Measurements from ENCODE around the gene IFNA16.
"Not testable (repeated sequence)": the region's sequence is repeated elsewhere in the genome, so short reads cannot be mapped to it uniquely, and the experiment has no call there.

Gene IFNA16

DNA sequence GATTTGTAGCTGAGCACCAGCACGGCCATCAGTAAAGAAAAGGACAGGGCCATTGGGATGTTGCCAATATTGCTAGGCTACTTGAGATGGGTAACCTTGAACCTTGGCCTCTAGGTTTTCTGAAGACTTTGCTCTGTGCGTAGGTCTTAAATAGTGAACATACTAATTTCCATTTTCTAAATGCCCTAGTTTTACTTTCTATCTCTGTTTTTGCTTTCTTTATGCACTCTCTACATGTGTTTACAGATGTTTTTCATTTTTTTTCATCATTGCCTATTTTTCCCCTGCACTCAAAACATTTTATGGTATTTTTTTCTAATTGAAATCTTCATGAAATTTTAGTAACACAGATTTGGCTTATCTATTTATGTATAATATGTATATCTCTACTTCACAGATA, 50.6 kb downstream of the IFNA16 start, which contains the start of gene IFNA21:
Gene IFNA21 (minus strand): TSS at position 101 of the 400 bp plus-strand sequence. CDS start 48 bp downstream, at position 53.
- not testable (repeated sequence) for H3K27ac ChIP-seq (ENCODE audit: insufficient read depth in 1 of 2, low read depth in 1 of 2, low read length in 2 of 2, poor library complexity in 1 of 2, severe bottlenecking in 2 of 2)
- 100% methylated on average over 1 of the region's 2 CpGs for WGBS (ENCODE audit: insufficient coverage)

More for the DNA sequence above, 50.6 kb downstream of the IFNA16 start, which contains the start of gene IFNA21:
- H3K4me1 ChIP-seq (ENCODE audit: control extremely low read depth in 1 of 4, control insufficient read depth in 4 of 4, insufficient read depth in 4 of 4, low read length in 3 of 4); H3K4me3 ChIP-seq (ENCODE audit: control insufficient read depth in 1 of 7, extremely low read depth in 1 of 7, insufficient read depth in 4 of 7, low read depth in 2 of 7, low read length in 6 of 7); H3K9me3 ChIP-seq (ENCODE audit: control extremely low read depth in 1 of 5, control insufficient read depth in 4 of 5, insufficient read depth in 2 of 5, low read depth in 1 of 5, low read length in 4 of 5); POLR2A ChIA-PET; H3K27me3 ChIP-seq (replicated peaks in 2 of 5; ENCODE audit: control insufficient read depth in 4 of 5, insufficient read depth in 5 of 5, low read length in 4 of 5); H3K36me3 ChIP-seq (ENCODE audit: control insufficient read depth in 4 of 4, insufficient read depth in 4 of 4, low read length in 3 of 4); DNase-seq; CTCF ChIA-PET: not testable (repeated sequence)

All from common myeloid progenitor, CD34-positive (primary cell).